Measurements from ENCODE around the gene SEMA4D. TPM values are rescaled to one million over a fixed set of nuclear protein-coding genes. Genes with fewer than 3 reads are reported as not detected.

Gene SEMA4D
- total and polyA plus RNA-seq, 2 of the 13 experiments (the other 11 are each of a cell fraction or from before 2014, with no cell fraction given) = 0.13 to 0.16 TPM

DNA sequence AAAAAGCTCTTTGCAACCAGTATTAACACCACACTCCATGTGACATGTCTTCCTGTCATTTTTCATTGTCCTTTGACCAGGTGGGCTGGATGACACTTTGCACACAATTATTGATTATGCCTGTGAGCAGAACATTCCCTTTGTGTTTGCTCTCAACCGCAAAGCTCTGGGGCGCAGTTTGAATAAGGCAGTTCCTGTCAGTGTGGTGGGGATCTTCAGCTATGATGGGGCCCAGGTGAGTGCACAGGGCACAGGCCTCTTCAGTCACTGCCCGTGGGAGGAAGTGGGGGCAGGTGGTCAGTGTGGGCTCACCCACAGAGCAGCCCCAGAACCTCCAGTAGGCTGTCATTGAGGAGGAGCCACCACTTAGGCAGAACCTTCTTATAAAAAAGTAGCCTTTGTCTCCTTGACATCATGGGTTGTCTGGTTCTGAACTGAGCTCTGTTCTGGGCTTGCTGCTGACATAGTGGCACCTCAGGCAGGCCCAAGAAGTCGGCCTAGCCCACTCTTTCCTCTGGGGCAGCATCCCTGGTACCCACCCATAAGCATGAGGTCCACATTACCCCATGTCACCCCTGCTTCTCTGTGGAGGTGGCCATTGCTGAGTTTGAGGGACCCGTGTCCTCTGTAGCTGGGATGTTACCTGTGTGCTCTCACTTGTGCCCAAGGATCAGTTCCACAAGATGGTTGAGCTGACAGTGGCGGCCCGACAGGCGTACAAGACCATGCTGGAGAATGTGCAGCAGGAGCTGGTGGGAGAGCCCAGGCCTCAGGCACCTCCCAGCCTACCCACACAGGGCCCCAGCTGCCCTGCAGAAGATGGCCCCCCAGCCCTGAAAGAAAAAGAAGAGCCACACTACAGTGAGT is 140.3 kb downstream of the SEMA4D start (continued):
- TF ChIP-seq, protein P1, sequence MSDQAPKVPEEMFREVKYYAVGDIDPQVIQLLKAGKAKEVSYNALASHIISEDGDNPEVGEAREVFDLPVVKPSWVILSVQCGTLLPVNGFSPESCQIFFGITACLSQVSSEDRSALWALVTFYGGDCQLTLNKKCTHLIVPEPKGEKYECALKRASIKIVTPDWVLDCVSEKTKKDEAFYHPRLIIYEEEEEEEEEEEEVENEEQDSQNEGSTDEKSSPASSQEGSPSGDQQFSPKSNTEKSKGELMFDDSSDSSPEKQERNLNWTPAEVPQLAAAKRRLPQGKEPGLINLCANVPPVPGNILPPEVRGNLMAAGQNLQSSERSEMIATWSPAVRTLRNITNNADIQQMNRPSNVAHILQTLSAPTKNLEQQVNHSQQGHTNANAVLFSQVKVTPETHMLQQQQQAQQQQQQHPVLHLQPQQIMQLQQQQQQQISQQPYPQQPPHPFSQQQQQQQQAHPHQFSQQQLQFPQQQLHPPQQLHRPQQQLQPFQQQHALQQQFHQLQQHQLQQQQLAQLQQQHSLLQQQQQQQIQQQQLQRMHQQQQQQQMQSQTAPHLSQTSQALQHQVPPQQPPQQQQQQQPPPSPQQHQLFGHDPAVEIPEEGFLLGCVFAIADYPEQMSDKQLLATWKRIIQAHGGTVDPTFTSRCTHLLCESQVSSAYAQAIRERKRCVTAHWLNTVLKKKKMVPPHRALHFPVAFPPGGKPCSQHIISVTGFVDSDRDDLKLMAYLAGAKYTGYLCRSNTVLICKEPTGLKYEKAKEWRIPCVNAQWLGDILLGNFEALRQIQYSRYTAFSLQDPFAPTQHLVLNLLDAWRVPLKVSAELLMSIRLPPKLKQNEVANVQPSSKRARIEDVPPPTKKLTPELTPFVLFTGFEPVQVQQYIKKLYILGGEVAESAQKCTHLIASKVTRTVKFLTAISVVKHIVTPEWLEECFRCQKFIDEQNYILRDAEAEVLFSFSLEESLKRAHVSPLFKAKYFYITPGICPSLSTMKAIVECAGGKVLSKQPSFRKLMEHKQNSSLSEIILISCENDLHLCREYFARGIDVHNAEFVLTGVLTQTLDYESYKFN (CRISPR knock-in tag; conservative IDR thresholded peaks at IDR 0.05) = peak; percentile 99
- TF ChIP-seq SALL2 (CRISPR knock-in tag; IDR thresholded peaks at IDR 0.05) = no peak
- TF ChIP-seq FOXA1 (IDR thresholded peaks at IDR 0.05) = no peak
- peak; percentile 91 for TF ChIP-seq FOXA1 (CRISPR knock-in tag; IDR thresholded peaks at IDR 0.05)
- TF ChIP-seq NR2C2 (CRISPR knock-in tag; IDR thresholded peaks at IDR 0.05; ENCODE audit: borderline replicate concordance) = peak; percentile 45; the same call in 1 of the 2 replicates
- TF ChIP-seq KDM5A (IDR thresholded peaks at IDR 0.05; ENCODE audit: borderline replicate concordance, low read length) = no peak
- peak; percentile 62; the same call in 1 of the 2 replicates for TF ChIP-seq ZNF350 (CRISPR knock-in tag; IDR thresholded peaks at IDR 0.05; ENCODE audit: borderline replicate concordance, low read depth)
- TF ChIP-seq RXRA (CRISPR knock-in tag; IDR thresholded peaks at IDR 0.05) = peak; percentile 79; the same call in 1 of the 2 replicates
- peak; percentile 24; the same call in 1 of the 2 replicates for TF ChIP-seq ZNF12 (CRISPR knock-in tag; IDR thresholded peaks at IDR 0.05)
- no peak for TF ChIP-seq SRSF4 (IDR thresholded peaks at IDR 0.05; ENCODE audit: low read depth, low read length, poor library complexity, severe bottlenecking)
- TF ChIP-seq, protein P2, sequence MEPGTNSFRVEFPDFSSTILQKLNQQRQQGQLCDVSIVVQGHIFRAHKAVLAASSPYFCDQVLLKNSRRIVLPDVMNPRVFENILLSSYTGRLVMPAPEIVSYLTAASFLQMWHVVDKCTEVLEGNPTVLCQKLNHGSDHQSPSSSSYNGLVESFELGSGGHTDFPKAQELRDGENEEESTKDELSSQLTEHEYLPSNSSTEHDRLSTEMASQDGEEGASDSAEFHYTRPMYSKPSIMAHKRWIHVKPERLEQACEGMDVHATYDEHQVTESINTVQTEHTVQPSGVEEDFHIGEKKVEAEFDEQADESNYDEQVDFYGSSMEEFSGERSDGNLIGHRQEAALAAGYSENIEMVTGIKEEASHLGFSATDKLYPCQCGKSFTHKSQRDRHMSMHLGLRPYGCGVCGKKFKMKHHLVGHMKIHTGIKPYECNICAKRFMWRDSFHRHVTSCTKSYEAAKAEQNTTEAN (CRISPR knock-in tag; conservative IDR thresholded peaks at IDR 0.05) = peak; percentile 98
- peak; percentile 74; the same call in 1 of the 2 replicates for TF ChIP-seq NFKBIZ (CRISPR knock-in tag; IDR thresholded peaks at IDR 0.05)
- TF ChIP-seq ZNF234 (CRISPR knock-in tag; conservative IDR thresholded peaks at IDR 0.05) = no peak
- TF ChIP-seq, protein P3, sequence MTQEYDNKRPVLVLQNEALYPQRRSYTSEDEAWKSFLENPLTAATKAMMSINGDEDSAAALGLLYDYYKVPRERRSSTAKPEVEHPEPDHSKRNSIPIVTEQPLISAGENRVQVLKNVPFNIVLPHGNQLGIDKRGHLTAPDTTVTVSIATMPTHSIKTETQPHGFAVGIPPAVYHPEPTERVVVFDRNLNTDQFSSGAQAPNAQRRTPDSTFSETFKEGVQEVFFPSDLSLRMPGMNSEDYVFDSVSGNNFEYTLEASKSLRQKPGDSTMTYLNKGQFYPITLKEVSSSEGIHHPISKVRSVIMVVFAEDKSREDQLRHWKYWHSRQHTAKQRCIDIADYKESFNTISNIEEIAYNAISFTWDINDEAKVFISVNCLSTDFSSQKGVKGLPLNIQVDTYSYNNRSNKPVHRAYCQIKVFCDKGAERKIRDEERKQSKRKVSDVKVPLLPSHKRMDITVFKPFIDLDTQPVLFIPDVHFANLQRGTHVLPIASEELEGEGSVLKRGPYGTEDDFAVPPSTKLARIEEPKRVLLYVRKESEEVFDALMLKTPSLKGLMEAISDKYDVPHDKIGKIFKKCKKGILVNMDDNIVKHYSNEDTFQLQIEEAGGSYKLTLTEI (CRISPR knock-in tag; conservative IDR thresholded peaks at IDR 0.05) = no peak
- TF ChIP-seq STAG1 (CRISPR knock-in tag; IDR thresholded peaks at IDR 0.05) = no peak
- TF ChIP-seq ZNF839 (CRISPR knock-in tag; IDR thresholded peaks at IDR 0.05; ENCODE audit: borderline replicate concordance) = no peak
- TF ChIP-seq GABPB1 (CRISPR knock-in tag; IDR thresholded peaks at IDR 0.05) = peak; percentile 57
- no peak for TF ChIP-seq MED8 (CRISPR knock-in tag; IDR thresholded peaks at IDR 0.05; ENCODE audit: insufficient replicate concordance)
- peak; percentile 46; the same call in 1 of the 2 replicates for TF ChIP-seq ZFY (CRISPR knock-in tag; IDR thresholded peaks at IDR 0.05)
- TF ChIP-seq YEATS2 (CRISPR knock-in tag; IDR thresholded peaks at IDR 0.05; ENCODE audit: borderline replicate concordance) = peak; percentile 76; the same call in 1 of the 2 replicates
- TF ChIP-seq, protein P4, sequence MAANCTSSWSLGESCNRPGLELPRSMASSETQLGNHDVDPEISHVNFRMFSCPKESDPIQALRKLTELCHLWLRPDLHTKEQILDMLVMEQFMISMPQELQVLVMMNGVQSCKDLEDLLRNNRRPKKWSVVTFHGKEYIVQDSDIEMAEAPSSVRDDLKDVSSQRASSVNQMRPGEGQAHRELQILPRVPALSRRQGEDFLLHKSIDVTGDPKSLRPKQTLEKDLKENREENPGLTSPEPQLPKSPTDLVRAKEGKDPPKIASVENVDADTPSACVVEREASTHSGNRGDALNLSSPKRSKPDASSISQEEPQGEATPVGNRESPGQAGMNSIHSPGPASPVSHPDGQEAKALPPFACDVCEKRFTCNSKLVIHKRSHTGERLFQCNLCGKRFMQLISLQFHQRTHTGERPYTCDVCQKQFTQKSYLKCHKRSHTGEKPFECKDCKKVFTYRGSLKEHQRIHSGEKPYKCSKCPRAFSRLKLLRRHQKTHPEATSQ (CRISPR knock-in tag; IDR thresholded peaks at IDR 0.05; ENCODE audit: borderline replicate concordance) = peak; percentile 94; the same call in 1 of the 2 replicates
